HCT116 (cell line): ENCODE results near the gene TRRAP.

Experiments used
- CEBPB ChIP-seq: IDR thresholded peaks from 2 replicates; pipeline ENCODE4 v1.6.1; 2012; ENCODE audit warnings: low read depth
- EZH2 ChIP-seq: fragments of 200-600 bp; sonication (generic); IDR thresholded peaks from 2 replicates; pipeline ENCODE4 v1.6.1; 2017; ENCODE audit warnings: antibody characterized with exemption, mixed run types
- EZH2phosphoT487 ChIP-seq: fragments of 200-600 bp; IDR thresholded peaks from 2 replicates; pipeline ENCODE4 v1.6.1; 2018; ENCODE audit warnings: antibody characterized with exemption, borderline replicate concordance
- POLR2A ChIP-seq: IDR thresholded peaks from 2 replicates; pipeline ENCODE4 v1.7.0; 2011; ENCODE audit warnings: borderline replicate concordance; ENCODE audit not compliant: insufficient read depth, insufficient read length; ENCODE audit errors: extremely low read depth
- POLR2AphosphoS5 ChIP-seq: IDR thresholded peaks from 2 replicates; pipeline ENCODE4 v1.6.1; 2011; ENCODE audit warnings: mild to moderate bottlenecking, low read depth, low read length, moderate library complexity
- RAD21 ChIP-seq: IDR thresholded peaks from 2 replicates; pipeline ENCODE4 v1.6.1; 2012; ENCODE audit warnings: low read depth, mild to moderate bottlenecking
- SIN3A ChIP-seq: IDR thresholded peaks from 2 replicates; pipeline ENCODE4 v1.6.1; 2012; ENCODE audit warnings: low read depth
- YY1 ChIP-seq: IDR thresholded peaks from 2 replicates; pipeline ENCODE4 v1.6.1; 2011; ENCODE audit warnings: low read length, low read depth, moderate library complexity, mild to moderate bottlenecking; ENCODE audit not compliant: insufficient replicate concordance; ENCODE audit errors: extremely low read depth
- TF ChIP-seq, protein P1 (sequence below): IDR thresholded peaks from 2 replicates; pipeline ENCODE4 v1.6.1; 2012
- TF ChIP-seq, protein P2 (sequence below), 3 experiments: fragments of 200-600 bp in 1 of 3; sonication (generic) in 1 of 3; IDR thresholded peaks in 2 of 3; conservative IDR thresholded peaks in 1 of 3; 2 replicates each; pipeline ENCODE4 v1.5.1; 2012 to 2017; ENCODE audit warnings: low read depth in 2 of 3, low read length in 2 of 3, antibody characterized with exemption in 1 of 3, borderline replicate concordance in 1 of 3, control low read depth in 1 of 3, mild to moderate bottlenecking in 1 of 3, mixed read lengths in 1 of 3, mixed run types in 1 of 3, moderate library complexity in 1 of 3; ENCODE audit not compliant: insufficient read depth in 1 of 3
- TF ChIP-seq, protein P3 (sequence below): IDR thresholded peaks from 2 replicates; pipeline ENCODE4 v1.6.1; 2012; ENCODE audit warnings: low read depth

DNA sequence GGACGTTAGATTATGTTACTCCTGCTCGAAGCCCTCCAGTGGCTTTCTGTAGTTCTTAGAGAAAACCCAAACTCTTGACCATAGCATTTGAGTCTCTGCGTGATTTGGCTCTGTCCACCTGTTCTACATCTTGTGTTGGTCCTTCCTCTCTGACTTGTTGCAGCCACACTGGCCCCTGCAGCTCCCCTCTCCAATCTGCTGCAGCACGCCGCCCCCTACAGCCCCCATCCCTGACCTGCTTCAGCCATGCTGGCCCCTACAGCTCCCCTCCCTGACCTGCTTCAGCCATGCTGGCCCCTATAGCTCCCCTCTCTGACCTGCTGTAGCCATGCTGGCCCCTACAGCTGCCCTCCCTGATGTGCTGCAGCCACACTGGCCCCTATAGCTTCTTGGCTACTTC is 29.2 kb downstream of the TRRAP start:
- TF ChIP-seq, protein P1, sequence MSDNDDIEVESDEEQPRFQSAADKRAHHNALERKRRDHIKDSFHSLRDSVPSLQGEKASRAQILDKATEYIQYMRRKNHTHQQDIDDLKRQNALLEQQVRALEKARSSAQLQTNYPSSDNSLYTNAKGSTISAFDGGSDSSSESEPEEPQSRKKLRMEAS: no peak
- TF ChIP-seq, protein P2, sequence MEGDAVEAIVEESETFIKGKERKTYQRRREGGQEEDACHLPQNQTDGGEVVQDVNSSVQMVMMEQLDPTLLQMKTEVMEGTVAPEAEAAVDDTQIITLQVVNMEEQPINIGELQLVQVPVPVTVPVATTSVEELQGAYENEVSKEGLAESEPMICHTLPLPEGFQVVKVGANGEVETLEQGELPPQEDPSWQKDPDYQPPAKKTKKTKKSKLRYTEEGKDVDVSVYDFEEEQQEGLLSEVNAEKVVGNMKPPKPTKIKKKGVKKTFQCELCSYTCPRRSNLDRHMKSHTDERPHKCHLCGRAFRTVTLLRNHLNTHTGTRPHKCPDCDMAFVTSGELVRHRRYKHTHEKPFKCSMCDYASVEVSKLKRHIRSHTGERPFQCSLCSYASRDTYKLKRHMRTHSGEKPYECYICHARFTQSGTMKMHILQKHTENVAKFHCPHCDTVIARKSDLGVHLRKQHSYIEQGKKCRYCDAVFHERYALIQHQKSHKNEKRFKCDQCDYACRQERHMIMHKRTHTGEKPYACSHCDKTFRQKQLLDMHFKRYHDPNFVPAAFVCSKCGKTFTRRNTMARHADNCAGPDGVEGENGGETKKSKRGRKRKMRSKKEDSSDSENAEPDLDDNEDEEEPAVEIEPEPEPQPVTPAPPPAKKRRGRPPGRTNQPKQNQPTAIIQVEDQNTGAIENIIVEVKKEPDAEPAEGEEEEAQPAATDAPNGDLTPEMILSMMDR (IDR thresholded peaks at IDR 0.05 in 2 of 3, conservative IDR thresholded peaks at IDR 0.05 in 1 of 3; ENCODE audit: borderline replicate concordance in 1 of 3, insufficient read depth in 1 of 3, low read depth in 2 of 3, low read length in 2 of 3): no peak
- TF ChIP-seq POLR2A (no peak), EZH2phosphoT487 (no peak), YY1 (no peak), POLR2AphosphoS5 (no peak), RAD21 (no peak), CEBPB (no peak), SIN3A (no peak), EZH2 (no peak)
- TF ChIP-seq, protein P3, sequence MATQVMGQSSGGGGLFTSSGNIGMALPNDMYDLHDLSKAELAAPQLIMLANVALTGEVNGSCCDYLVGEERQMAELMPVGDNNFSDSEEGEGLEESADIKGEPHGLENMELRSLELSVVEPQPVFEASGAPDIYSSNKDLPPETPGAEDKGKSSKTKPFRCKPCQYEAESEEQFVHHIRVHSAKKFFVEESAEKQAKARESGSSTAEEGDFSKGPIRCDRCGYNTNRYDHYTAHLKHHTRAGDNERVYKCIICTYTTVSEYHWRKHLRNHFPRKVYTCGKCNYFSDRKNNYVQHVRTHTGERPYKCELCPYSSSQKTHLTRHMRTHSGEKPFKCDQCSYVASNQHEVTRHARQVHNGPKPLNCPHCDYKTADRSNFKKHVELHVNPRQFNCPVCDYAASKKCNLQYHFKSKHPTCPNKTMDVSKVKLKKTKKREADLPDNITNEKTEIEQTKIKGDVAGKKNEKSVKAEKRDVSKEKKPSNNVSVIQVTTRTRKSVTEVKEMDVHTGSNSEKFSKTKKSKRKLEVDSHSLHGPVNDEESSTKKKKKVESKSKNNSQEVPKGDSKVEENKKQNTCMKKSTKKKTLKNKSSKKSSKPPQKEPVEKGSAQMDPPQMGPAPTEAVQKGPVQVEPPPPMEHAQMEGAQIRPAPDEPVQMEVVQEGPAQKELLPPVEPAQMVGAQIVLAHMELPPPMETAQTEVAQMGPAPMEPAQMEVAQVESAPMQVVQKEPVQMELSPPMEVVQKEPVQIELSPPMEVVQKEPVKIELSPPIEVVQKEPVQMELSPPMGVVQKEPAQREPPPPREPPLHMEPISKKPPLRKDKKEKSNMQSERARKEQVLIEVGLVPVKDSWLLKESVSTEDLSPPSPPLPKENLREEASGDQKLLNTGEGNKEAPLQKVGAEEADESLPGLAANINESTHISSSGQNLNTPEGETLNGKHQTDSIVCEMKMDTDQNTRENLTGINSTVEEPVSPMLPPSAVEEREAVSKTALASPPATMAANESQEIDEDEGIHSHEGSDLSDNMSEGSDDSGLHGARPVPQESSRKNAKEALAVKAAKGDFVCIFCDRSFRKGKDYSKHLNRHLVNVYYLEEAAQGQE: no peak
